Measurements from ENCODE around the gene USF2.

GRCh38 chr19:35311901-35312665 lies 43.3 kb downstream of the USF2 start:
- TF ChIP-seq MXI1 (IDR thresholded peaks at IDR 0.05; ENCODE audit: borderline replicate concordance, low read depth, low read length) = no peak
- TF ChIP-seq CHD1 (IDR thresholded peaks at IDR 0.05; ENCODE audit: low read depth, low read length) = no peak
- TF ChIP-seq POLR2A (IDR thresholded peaks at IDR 0.05; ENCODE audit: low read depth, low read length) = no peak
- no peak for TF ChIP-seq SMC3 (IDR thresholded peaks at IDR 0.05; ENCODE audit: low read depth, low read length)

All from IMR-90 (cell line).